Fibroblast of lung (primary cell): ENCODE results near the gene LCLAT1. TPM values are rescaled to one million over a fixed set of nuclear protein-coding genes. Genes with fewer than 3 reads are reported as not detected.

Source experiments
- DNase-seq, 2 donors: peaks; one replicate each; pipeline versions ENCODE4 v3.0.0 to v3.0.0-alpha.2; 2010; ENCODE audit warnings: low read depth in 2 of 2
- H2AFZ ChIP-seq: 2 replicates; pipeline ENCODE4 v1.5.1; 2012; ENCODE audit warnings: low read length, control low read depth, inconsistent platforms
- H3K27ac ChIP-seq: 2 replicates; pipeline ENCODE4 v1.5.1; 2011; ENCODE audit warnings: low read length, control low read depth; ENCODE audit not compliant: insufficient read depth
- H3K27me3 ChIP-seq: 2 replicates; pipeline ENCODE4 v1.5.1; 2011; ENCODE audit warnings: mild to moderate bottlenecking, low read length; ENCODE audit not compliant: control insufficient read depth, insufficient read depth
- H3K36me3 ChIP-seq: 2 replicates; pipeline ENCODE4 v1.5.1; 2011; ENCODE audit warnings: low read length; ENCODE audit not compliant: control insufficient read depth, insufficient read depth
- H3K4me1 ChIP-seq: 2 replicates; pipeline ENCODE4 v1.5.1; 2011; ENCODE audit warnings: low read length; ENCODE audit not compliant: control insufficient read depth, insufficient read depth; ENCODE audit errors: extremely low read depth
- H3K4me2 ChIP-seq: 2 replicates; pipeline ENCODE4 v1.5.1; 2011; ENCODE audit warnings: low read length, control low read depth; ENCODE audit not compliant: insufficient read depth; ENCODE audit errors: extremely low read depth
- H3K4me3 ChIP-seq, 4 experiments: fragments of 200-600 bp in 1 of 4; sonication (generic) in 1 of 4; replicated peaks in 1 of 4; 2 replicates each; pipeline ENCODE4 v1.5.1; 2011 to 2016; ENCODE audit warnings: low read length in 4 of 4, low read depth in 3 of 4, mild to moderate bottlenecking in 3 of 4, control low read depth in 2 of 4, inconsistent platforms in 1 of 4, mixed read lengths in 1 of 4; ENCODE audit not compliant: insufficient read depth in 1 of 4; ENCODE audit errors: control extremely low read depth in 1 of 4
- H3K79me2 ChIP-seq: 2 replicates; pipeline ENCODE4 v1.5.1; 2012; ENCODE audit warnings: mild to moderate bottlenecking, low read length, inconsistent platforms; ENCODE audit not compliant: control insufficient read depth, insufficient read depth
- H3K9ac ChIP-seq: 2 replicates; pipeline ENCODE4 v1.5.1; 2011; ENCODE audit warnings: mild to moderate bottlenecking, low read length, control low read depth; ENCODE audit not compliant: insufficient read depth
- H3K9me3 ChIP-seq: 2 replicates; pipeline ENCODE4 v1.5.1; 2012; ENCODE audit warnings: low read depth, low read length; ENCODE audit not compliant: control insufficient read depth, insufficient read depth
- H4K20me1 ChIP-seq: 2 replicates; pipeline ENCODE4 v1.5.1; 2011; ENCODE audit warnings: low read length; ENCODE audit not compliant: control insufficient read depth, insufficient read depth; ENCODE audit errors: extremely low read depth
- CTCF ChIP-seq, 2 donors: IDR thresholded peaks in 1 of 2; conservative IDR thresholded peaks in 1 of 2; 1 replicate in 1 of 2; 2 replicates in 1 of 2; pipeline ENCODE4 v1.5.1; 2011 to 2012; ENCODE audit warnings: low read length in 2 of 2, control low read depth in 1 of 2, inconsistent platforms in 1 of 2, low read depth in 1 of 2, mild to moderate bottlenecking in 1 of 2
- EZH2 ChIP-seq: IDR thresholded peaks from 2 replicates; pipeline ENCODE4 v1.5.1; 2012; ENCODE audit warnings: low read length, control low read depth, mild to moderate bottlenecking; ENCODE audit errors: missing control alignments
- polyA plus RNA-seq, 2 donors: library from polyadenylated mRNA; depleted of rRNA in 1 of 2; stranded (reverse) in 1 of 2; unstranded in 1 of 2; fragments of >200 nt; gene quantifications; 2 replicates each; pipeline ENCODE4 v1.2.1, GENCODE V29; 2011 to 2012; ENCODE audit warnings: missing spikeins in 1 of 2
- total RNA-seq: library from RNA; depleted of rRNA; stranded (reverse); fragments of >200 nt; gene quantifications from 2 replicates; pipeline ENCODE4 v1.2.1, GENCODE V29; 2014

LCLAT1 gene
- total and polyA plus RNA-seq, 2 donors (not counting 1 experiment from before 2014, with no cell fraction given): 43.3 to 45.9 TPM

- no peaks in the 10 kb centered on the region for H4K20me1 ChIP-seq
- TF ChIP-seq EZH2 (no peak), CTCF (conservative IDR thresholded peaks at IDR 0.05 in 1 of 2, IDR thresholded peaks at IDR 0.05 in 1 of 2; ENCODE audit: low read depth in 1 of 2, low read length in 2 of 2) (no peak)
These were observed 228.7 kb downstream of the LCLAT1 start for GRCh38 chr2:30675758-30676157.

GRCh38 chr2:30677231-30677630 is 230.2 kb downstream of the LCLAT1 start:
- Histone ChIP-seq H2AFZ (no peak overlapping the region), H3K9ac (no peak overlapping the region), H3K4me2 (no peak overlapping the region), H3K9me3 (no peaks in the 10 kb centered on the region), H3K27me3 (no peaks in the 10 kb centered on the region), H4K20me1 (no peaks in the 10 kb centered on the region), H3K36me3 (no peaks in the 10 kb centered on the region), H3K27ac (no peak overlapping the region), H3K4me3 (no peak overlapping the region), H3K4me1 (no peaks in the 10 kb centered on the region), H3K79me2 (no peaks in the 10 kb centered on the region)
- no peak for DNase-seq
- TF ChIP-seq CTCF (conservative IDR thresholded peaks at IDR 0.05 in 1 of 2, IDR thresholded peaks at IDR 0.05 in 1 of 2; ENCODE audit: low read depth in 1 of 2, low read length in 2 of 2) (no peak), EZH2 (no peak)

More at GRCh38 chr2:30675758-30676157, 228.7 kb downstream of the LCLAT1 start:
- Histone ChIP-seq H3K4me2 (no peak overlapping the region), H3K4me3 (no peak overlapping the region), H3K4me1 (no peaks in the 10 kb centered on the region), H3K9me3 (no peaks in the 10 kb centered on the region), H3K9ac (no peak overlapping the region), H3K79me2 (no peaks in the 10 kb centered on the region), H3K27me3 (no peaks in the 10 kb centered on the region), H2AFZ (no peak overlapping the region), H3K27ac (no peak overlapping the region), H3K36me3 (no peaks in the 10 kb centered on the region)
- no peak for DNase-seq

- H3K36me3 ChIP-seq: no peaks in the 10 kb centered on the region
- no peak overlapping the region for H3K27ac ChIP-seq
- no peak overlapping the region for H3K4me3 ChIP-seq
- no peaks in the 10 kb centered on the region for H3K79me2 ChIP-seq
- H3K9me3 ChIP-seq: no peaks in the 10 kb centered on the region
- no peak overlapping the region for H3K4me2 ChIP-seq
- H4K20me1 ChIP-seq: no peaks in the 10 kb centered on the region
- no peaks in the 10 kb centered on the region for H3K4me1 ChIP-seq
- H3K27me3 ChIP-seq: no peaks in the 10 kb centered on the region
- H2AFZ ChIP-seq: no peak overlapping the region
- no peak overlapping the region for H3K9ac ChIP-seq
- no peak for DNase-seq
- TF ChIP-seq CTCF (conservative IDR thresholded peaks at IDR 0.05 in 1 of 2, IDR thresholded peaks at IDR 0.05 in 1 of 2; ENCODE audit: low read depth in 1 of 2, low read length in 2 of 2) (no peak), EZH2 (no peak)
These were observed 230.9 kb downstream of the LCLAT1 start for GRCh38 chr2:30677861-30678385.
